NCI-H2107 (cell line): ENCODE measurements around the gene SSBP3.

ENCODE experiments used
- DNase-seq: peaks from one replicate; lab custom pipeline; 2025; lab: John Stamatoyannopoulos, UW

The SSBP3 gene

DNA sequence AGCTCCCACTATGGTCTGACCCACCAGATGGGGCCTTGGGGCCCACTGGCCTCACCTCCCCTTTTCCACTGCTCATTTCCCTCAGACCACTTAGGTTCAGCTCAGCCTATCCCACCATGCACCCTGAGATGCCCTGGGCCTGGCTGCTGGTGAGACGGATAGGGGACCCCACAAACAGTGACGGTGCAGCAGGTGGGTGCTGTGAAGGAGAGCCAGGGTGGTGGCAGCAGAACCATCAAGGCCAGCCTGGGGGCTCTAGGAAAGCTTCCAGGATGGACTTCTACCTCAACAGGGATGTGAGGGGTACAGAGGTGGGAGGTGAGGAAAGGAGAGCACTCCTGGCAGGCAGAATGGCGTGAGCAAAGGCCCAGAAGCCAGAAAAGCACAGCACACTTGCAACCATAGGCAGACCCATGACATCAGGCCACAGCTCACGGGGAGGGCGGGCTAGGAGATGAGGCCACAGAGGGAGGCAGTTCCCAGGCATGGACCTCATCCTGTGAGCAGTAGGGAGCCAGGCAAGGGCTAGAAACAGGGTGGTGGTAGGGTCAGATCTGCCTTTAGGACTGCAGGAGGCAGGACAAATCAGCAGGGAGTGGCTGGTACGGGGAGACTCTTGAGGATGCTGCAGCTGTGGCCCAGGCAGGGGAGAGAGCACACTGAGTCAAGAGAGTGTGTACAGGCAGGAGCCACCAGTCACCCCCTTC, 229.4 kb downstream of the SSBP3 start:
- DNase-seq = no peak
